ENCODE data around the gene EXOC4. TPM values are rescaled to one million over a fixed set of nuclear protein-coding genes. Genes with fewer than 3 reads are reported as not detected.

The EXOC4 gene
- total RNA-seq, 1 donor from 2014 or later = 66.2 TPM

- no peak for DNase-seq (ENCODE audit: extremely low read depth, low read depth, low spot score)
Observed at GRCh38 chr7:133846203-133846945, 593.5 kb downstream of the EXOC4 start.

GRCh38 chr7:133850497-133851280 lies 597.8 kb downstream of the EXOC4 start:
- DNase-seq (ENCODE audit: extremely low read depth, low read depth, low spot score) = no peak

- DNase-seq (ENCODE audit: extremely low read depth, low read depth, low spot score) = no peak
Observed at GRCh38 chr7:133851411-133851810, 598.5 kb downstream of the EXOC4 start.

- DNase-seq (ENCODE audit: extremely low read depth, low read depth, low spot score) = no peak
Observed at GRCh38 chr7:133853706-133854276, 600.9 kb downstream of the EXOC4 start.

- DNase-seq (ENCODE audit: extremely low read depth, low read depth, low spot score) = no peak
Observed at GRCh38 chr7:133854739-133855138, 601.9 kb downstream of the EXOC4 start.

- DNase-seq (ENCODE audit: extremely low read depth, low read depth, low spot score) = no peak
Observed at GRCh38 chr7:133857376-133858119, 604.7 kb downstream of the EXOC4 start.

GRCh38 chr7:133858311-133858710 lies 605.4 kb downstream of the EXOC4 start:
- no peak for DNase-seq (ENCODE audit: extremely low read depth, low read depth, low spot score)

GRCh38 chr7:133859231-133859630 lies 606.4 kb downstream of the EXOC4 start:
- no peak for DNase-seq (ENCODE audit: extremely low read depth, low read depth, low spot score)

- DNase-seq (ENCODE audit: extremely low read depth, low read depth, low spot score) = no peak
Observed at GRCh38 chr7:133859871-133860450, 607.1 kb downstream of the EXOC4 start.

GRCh38 chr7:133860628-133861335 lies 607.9 kb downstream of the EXOC4 start:
- no peak for DNase-seq (ENCODE audit: extremely low read depth, low read depth, low spot score)

GRCh38 chr7:133861876-133862275 lies 609.0 kb downstream of the EXOC4 start:
- no peak for DNase-seq (ENCODE audit: extremely low read depth, low read depth, low spot score)

- DNase-seq (ENCODE audit: extremely low read depth, low read depth, low spot score) = no peak
Observed at GRCh38 chr7:133863362-133864061, 610.6 kb downstream of the EXOC4 start.

- DNase-seq (ENCODE audit: extremely low read depth, low read depth, low spot score) = no peak
Observed at GRCh38 chr7:133869556-133869955, 616.7 kb downstream of the EXOC4 start.

GRCh38 chr7:133871757-133872156 lies 618.9 kb downstream of the EXOC4 start:
- DNase-seq (ENCODE audit: extremely low read depth, low read depth, low spot score) = no peak

GRCh38 chr7:133873187-133873586 lies 620.3 kb downstream of the EXOC4 start:
- no peak for DNase-seq (ENCODE audit: extremely low read depth, low read depth, low spot score)

GRCh38 chr7:133873631-133874030 lies 620.8 kb downstream of the EXOC4 start:
- no peak for DNase-seq (ENCODE audit: extremely low read depth, low read depth, low spot score)

- DNase-seq (ENCODE audit: extremely low read depth, low read depth, low spot score) = no peak
Observed at GRCh38 chr7:133883591-133883990, 630.7 kb downstream of the EXOC4 start.

GRCh38 chr7:133885213-133885612 lies 632.3 kb downstream of the EXOC4 start:
- no peak for DNase-seq (ENCODE audit: extremely low read depth, low read depth, low spot score)

GRCh38 chr7:133886086-133886485 lies 633.2 kb downstream of the EXOC4 start:
- no peak for DNase-seq (ENCODE audit: extremely low read depth, low read depth, low spot score)
